HG02623 (cell line): ENCODE measurements around the gene SPRN.
"Not testable (repeated sequence)": the region's sequence is repeated elsewhere in the genome, so short reads cannot be mapped to it uniquely, and the experiment has no call there.

Source experiments
- ATAC-seq: cut with Tn5 transposase; IDR thresholded peaks from one replicate; pipeline ENCODE4 v1.9.1; 2021; ENCODE audit warnings: moderate library complexity; ENCODE audit not compliant: unreplicated experiment

SPRN gene

DNA sequence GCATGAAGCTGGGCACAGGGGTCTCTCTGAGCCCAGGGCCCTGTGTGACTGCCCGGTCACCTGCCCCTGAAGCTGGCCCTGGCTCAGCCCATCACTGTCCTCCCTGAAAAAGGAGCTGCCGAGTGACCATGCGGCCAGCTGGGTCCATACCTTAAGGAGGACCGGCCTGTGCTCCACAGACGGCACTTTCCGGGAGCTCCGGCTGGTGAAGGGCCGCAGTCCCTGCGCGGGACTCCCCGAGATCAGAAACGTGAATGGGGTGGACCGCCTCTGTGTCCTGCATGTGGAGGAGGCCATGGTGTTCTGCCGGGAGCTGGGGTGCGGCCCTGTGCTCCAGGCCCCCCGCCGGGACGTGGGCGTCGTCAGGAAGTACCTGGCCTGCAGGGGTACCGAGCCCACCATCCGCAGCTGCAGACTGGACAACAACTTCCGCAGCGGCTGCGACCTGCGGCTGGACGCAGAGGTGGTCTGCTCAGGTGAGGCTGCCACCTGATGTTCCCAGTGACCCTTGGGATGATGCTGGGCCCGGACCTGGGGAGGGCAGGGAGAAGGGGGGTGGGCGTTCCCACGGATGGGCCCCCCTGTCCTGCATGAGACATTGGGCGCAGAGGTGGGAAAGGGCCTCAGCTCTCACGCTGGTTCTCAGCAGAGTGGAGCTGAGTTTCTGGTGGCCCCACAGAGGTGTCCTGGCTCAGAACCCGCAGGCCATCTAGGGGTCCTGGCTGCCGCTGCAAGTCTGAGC is 32.8 kb upstream of the SPRN start:
- ATAC-seq, result no peak

DNA sequence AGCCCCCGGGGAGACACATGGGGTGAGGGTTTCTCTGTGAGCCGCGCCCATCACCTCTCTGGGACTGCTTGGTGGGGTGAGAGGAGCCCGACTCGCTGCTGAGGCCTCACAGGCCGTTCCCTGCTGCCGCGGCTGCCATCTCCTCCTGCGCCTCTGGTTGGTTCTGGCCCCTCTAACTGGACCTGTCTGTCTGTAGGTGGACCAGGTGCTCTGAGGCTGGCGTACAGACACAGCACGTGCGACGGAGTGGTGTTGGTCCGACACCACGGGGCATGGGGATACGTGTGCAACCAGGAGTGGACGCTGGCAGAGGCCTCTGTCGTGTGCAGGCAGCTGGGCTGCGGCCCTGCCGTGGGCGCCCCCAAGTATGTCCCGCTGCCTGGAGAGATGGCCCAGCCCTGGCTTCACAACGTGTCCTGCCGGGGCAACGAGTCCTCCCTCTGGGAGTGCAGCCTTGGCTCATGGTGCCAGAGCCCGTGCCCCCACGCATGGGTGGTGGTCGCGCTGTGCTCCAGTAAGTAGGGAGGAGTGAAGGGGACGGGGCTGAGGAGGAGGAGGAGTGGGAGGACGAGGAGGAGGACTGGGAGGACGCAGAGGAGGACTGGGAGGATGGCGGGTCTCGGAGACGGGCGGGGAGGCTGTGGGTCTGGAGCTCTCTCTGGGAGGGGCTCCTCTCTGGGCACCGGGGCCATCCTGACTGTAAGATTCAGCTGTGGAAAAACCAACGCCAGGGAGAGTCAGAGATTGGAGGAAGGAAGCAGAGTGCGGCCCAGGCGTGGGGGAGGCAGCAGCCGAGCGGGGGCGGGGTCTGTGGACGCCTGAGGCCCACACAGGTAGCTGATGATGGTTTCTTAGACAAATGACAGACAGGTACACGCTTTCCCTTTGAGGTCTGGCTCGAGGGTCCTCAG is 31.9 kb upstream of the SPRN start:
- no peak for ATAC-seq

DNA sequence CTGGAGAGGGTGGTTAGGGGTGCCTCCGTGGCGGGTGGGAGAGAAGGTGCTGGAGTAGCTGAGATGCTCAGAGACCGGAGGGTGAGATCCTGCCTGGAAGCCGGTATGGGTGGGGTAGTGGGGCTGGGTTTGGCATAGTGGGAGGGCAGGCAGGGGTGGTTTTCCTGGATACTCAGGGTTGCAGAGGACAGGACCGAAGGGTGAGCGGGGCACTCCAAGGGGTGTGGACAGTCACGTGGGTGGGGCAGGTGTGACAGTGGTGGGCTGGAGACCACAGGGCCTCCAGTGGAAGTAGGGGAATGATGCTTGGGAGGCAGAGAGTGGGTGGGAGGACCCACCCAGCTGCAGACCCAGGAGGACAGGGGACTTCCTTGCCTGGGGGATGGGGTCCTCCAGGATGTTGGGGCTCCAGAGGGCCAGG is 31.2 kb upstream of the SPRN start:
- no peak for ATAC-seq

DNA sequence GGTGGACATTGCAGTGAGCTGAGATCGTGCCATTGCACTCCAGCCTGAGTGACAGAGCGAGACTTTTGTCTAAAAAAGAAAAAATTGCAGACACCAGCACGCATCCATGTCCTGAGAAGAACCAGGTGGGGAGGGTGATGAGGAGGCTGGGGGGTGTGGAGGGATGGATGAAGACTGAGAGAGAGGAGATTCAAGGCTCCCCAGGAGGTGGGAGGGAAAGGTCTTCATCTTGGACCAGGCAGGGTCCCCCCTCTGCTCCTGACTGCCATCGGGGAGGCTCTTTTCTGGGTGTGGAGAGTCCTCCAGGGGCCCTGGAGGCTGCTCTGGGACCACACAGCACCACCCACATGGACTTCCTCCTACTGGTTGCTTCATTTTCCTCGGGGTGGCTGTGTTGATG is 30.8 kb upstream of the SPRN start:
- ATAC-seq, result no peak

DNA sequence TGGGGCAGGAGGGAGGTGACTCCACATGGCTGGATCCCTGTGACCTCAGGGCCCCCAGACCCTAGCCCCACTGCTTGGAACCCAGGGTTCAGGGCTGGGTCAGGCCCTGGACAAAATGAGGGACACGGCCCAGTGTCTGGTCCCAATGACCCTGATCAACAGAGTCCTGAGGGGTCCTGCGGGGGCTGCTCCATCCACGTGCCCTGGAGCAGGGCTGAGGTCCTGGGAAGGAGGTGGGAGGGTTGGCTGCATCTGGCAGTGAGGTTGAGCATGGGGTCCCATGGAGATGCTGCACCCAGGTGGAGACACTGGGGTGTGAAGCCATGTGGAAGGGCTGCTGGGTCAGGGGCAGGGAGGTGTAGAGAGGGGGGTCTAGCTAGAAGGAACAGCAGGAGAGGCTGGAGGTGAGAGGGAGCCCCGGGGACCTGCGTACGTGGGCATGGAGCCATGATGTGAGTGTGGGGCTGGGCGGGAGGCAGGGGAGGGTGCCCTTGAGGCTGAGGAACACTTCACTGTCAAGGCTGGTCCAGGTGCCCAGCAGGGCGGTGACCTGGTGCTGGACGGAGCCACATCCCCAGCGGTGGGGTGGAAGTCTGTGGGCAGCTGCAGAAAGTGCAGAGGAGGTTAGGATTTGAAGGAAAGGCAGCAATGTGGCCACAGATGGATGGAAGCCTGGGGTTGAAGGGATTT is 29.9 kb upstream of the SPRN start:
- ATAC-seq, result no peak

DNA sequence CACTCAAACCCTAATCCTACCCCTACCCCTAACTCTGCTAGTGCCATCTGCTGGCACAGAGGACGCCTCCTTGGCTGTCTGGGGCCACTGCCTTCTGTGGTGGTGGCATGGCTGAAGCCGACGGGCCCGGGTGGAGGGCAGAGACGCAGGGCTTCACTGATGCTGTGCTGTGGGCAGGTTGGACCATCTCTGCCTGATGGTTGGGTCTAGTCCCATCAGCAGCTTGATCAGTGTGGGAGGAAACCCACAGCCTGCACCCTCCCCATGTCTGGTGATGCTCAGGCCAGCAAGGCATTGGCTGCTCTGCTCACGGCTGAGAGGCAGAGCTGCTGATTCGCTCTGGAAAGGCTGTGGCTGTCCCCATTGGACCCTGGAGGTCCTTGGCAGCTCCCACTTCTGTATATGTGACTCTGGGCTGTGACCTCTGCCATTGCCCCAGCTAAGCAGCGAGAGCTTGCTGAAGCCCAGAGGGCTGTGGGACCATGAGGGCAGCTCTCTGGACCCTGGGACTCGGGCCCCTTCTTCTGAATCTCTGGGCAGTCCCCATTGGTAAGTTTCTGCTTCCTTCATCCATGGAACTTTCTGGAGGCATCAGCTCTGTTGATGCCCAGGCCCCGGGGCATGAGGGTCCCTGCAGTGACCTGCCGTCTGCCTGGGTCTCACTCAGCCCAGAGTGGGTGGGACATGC is 29.2 kb upstream of the SPRN start, which contains the start of gene SCART1:
SCART1 (plus strand) TSS at position 430 of the 688 bp plus-strand sequence; CDS start at position 483, 53 bp downstream.
- no peak for ATAC-seq

DNA sequence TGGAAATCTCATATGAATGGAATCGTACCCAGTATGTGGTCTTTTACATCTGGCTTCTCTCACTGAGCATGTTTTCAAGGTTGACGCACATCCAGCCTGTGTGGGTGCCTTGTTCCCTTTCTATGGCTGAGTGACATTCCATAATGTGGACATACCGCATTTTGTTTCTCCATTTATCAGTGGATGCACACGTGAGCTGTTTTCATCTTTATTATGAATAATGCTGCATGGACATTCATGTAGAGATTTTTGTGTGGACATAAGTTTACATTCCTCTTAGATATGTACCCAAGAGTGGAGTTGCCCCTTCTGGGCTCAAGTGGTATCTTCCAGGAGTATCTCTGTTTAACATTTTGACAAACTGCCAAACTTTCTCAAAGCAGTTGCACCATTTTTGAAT is 28.0 kb upstream of the SPRN start:
- no peak for ATAC-seq

DNA sequence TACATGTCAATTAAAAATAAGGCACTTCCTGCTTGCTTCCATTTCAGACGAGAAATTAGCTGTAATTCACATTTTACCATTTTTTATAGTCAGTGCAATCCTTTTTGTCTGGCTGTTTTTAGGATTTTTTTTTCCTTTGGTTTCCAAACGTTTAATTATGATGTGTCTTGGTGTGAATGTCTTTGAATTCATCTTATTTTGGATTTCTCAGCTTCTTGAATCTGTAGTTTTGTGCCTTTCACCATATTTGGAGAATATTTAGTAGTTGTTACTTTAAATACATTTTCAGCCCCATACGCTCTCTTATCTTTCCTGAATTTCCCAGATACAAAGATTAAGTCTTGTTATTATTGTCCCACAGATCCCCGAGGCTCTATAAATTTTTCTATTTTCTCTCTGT is 26.9 kb upstream of the SPRN start:
- ATAC-seq, result no peak

DNA sequence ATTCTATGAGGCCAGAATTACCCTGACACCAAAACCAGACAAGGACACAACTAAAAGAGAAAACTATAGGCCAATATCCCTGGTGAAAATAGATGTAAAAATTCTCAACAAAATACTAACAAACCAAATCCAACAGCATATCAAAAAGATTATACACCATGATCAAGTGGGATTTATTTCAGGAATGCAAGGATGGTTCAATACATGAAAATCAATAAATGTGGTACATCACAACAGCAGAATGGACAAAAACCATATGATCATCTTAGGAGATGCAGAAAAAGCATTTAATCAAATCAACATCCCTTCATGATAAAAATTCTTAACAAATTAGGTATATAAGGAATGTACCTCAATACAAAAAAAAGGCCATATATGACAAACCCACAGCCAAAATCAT is 23.7 kb upstream of the SPRN start:
- ATAC-seq, result no peak

DNA sequence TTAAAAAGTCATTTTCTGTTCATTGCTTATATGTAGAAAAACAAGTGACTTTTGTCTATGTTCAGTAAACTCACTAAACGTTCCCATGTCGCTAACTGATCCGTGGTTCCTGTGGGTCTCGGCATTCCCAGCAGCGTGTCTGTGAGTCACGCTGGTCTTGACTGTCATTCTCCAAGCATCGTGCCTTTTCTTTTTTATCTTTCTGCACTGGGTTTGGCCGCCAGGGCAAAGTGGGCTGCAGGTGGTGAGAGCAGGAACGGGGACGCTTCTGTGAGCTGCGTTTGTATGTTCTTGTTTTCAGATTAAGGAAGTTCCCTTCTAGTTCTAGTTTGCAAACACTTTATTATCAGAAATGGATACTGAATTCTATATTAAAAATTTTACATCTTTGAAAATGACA is 22.6 kb upstream of the SPRN start:
- no peak for ATAC-seq

DNA sequence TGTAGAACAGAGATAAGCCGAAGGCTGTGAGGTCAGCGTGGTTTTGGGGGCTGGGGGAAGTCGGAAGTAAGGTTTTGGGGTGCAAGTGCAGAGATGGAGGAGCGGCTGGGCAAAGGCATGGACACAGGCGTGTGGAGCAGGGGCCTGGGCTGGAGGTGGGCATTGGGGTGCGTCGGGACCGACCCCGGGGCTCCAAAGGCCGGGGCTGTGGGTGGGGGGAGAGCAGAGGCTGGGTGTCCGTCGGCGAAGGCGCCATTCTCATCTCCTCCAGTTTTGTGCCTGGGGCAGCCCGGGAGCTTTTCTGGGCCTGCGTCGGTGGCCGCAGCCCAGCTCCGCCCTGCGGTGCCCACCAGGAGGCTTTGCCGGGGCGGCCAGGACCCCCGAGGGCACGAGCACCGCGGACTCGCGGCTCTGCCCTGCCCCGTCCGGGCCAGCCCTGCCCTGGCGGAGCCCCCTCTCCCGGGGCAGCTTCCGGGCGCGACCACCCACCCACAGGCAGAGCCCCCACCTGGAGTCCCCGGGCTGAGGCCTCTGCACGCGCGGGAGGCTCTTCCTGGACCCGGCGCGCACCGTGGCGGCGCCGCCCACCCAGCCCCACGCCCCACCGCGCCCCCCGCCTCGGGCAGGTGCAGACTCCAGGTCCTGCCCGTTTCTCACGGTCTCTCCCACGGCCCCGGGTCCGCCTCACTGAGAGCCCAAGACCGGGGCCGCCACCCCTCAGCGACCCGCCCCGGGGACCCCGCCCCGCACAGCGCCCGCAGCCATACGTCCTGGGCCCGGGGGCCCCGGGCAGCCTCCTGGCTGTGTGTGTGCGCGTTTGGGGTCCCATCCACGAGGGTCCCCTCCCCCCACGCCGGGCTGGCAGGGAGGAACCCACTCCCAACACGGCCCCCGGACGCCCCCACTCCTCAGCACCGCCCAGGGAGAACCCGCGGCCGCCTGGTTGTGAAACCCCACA is 21.6 kb upstream of the SPRN start:
- ATAC-seq, result no peak

DNA sequence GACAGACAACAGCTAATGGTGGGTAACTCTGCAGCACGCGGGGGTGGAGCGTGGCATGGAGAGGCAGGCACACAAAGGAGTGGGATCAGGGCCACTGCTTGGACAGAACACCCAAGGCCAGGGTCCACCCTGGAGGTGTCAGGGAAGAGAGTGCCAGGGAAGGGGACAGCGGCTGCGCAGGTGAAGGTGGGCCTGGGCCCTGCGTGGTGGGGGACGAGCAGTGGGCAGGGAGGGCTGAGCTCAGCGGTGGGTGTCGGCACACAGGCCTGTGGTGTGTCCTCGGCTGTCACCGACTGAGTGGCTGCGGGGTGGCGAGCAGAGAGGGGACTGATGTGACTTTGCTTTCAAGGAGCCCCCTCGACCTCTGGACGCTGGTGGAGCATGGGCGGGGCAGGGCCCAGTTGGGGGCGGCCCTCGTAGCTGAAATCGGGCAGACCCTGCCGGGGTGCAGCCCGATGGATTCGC is 20.9 kb upstream of the SPRN start:
- no peak for ATAC-seq

DNA sequence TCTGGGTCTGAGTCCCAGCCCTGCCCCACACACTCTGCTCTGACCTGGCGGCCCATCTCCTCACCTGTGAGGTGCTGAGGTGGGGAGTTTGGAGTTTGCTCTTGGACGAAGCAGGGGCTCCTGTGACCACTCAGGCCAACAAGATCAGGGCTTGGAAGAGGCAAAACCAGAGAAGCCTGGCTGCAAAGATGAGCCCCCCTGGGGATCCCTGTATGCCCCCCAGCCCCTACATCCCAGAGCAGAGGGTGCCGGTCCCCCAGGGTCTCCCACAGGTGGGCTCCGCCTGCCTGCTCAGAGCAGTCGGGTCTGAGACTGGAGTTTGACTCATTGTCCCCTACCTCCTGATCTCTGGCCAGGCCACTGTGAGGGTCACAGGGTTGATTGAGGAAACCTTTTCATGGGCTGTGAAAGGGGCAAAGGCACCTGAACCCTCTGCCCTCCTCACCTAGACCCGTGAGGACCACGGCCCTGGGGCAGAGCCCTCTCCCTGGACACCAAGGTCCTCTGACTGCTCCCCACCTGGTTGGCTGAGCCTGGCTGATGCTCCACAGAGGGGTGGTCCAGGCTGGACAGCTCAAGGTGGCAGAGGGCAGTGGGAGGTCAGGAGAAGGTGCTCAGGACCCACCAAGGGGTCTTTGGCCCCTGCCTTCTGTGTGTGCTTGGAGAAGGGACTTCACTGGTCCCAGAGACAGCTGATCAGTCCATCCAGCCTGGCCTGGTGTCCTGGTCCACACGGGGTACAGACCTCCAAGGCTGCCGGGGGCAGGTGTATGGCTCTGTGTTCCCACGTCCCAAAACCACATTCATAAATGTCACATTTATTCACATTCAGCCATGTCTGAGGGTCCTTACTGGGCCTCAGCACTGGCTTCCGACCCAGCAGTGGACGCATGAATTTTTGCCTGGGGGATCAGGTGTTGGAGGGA is 20.2 kb upstream of the SPRN start:
- ATAC-seq, result no peak

DNA sequence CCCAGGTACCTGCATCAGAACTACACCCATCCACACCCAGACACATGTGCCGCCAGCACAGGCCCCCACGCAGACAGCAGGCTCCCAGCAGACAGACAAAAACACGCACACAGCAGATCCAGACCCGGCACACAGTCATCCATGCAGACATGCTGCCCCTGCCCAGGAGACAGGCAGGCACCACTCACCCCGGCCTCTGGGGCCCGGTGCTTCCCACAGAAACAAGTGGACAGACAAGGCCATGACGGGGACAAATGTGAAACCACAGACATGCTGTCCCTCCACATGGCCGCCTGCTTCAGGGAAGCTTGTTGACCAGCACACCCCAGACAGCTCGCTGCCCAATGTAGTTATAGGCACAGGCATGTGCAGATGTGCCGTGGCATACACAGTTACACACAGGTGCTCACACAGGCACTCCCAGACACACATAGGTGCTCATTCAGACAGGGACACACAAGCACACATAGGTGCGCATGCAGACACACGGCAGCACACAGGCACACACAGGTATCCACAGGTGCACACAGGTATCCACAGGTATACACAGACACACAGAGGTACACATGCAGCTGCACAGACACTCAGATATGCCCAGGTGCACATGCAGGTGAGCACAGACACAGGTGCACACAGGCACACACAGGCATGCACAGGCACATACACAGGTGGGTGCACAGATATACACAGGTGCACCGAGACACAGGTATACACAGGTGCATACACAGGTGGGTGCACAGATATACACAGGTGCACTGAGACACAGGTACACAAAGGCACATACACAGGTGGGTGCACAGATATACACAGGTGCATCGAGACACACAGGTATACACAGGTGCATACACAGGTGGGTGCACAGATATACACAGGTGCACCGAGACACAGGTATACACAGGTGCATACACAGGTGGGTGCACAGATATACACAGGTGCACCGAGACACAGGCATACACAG is 18.8 kb upstream of the SPRN start:
- ATAC-seq, result no peak

DNA sequence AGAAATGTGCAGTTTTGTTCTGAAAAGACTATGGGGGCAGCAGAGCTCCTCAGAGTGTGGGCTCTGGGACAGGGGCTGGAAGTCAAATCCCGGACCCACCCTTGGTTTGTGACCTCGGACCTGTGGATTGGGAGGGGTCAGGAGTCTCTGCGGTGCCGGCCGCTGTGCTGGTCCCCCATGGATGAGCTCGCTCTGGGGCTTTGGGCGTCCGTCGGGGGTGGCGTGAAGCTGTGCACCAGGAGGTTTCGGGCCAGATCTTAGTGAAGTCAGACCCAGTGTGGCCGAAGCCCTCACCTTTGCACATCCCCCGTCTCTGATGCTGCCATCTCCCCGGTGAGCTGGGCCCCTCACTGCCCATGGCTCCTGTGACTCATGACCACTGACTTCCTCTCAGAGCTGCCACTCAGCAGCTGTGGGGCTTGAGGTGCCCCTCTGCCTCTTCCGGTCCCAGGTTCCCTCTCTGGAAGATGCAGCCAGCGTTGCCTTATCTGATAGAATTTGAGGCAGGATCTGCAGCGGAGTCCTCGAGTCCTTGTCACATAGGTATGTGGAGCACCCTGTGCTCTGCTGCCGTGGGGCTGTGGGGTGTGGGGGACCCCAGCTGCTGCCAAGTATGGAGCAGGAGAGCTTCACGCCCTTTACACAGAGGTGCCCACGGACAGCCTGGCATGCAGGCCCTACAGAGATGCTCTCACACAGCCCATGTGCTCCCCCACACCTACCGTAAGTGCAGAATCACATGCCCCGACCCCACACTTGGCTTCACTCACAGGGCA is 18.0 kb upstream of the SPRN start:
- ATAC-seq, result no peak

DNA sequence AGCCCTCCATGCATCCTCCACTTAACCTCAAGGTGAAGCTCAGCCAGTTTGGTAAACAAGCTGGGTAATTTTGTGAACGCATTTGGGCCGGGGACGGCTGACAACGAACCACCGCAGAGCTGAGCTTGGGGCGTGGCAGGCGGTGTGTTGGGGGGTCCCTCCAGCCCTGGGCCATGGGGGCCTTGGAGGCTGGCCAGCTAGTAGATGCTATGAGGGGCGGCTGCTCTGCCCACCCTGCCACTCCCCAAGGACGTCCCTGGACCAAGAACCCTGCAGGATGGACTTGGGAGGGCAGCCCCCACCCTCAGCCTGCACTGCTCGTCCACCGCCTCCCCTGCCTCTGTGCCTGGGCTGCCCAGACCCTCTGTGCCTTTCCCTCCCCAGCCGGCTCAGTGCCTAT is 17.4 kb upstream of the SPRN start:
- ATAC-seq, result no peak

DNA sequence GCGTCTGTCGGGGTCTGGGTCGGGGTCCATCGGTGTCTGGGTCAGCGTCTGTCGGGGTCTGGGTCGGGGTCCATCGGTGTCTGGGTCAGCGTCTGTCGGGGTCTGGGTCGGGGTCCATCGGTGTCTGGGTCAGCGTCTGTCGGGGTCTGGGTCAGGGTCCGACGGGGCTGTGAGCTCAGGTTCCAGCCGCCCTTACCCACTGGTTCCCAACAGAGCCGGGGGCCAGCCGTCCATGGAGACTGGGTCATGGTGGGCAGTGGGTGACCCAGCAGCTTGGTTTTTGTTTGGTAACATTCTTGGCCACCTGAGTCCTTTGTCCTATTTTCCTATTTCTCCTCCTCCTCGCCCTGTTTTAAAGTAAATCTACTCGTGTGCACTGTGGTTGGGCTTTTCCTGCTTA is 16.9 kb upstream of the SPRN start:
- not testable (repeated sequence) for ATAC-seq
